Measurements from ENCODE around the gene THUMPD2.

Gene THUMPD2, protein sequence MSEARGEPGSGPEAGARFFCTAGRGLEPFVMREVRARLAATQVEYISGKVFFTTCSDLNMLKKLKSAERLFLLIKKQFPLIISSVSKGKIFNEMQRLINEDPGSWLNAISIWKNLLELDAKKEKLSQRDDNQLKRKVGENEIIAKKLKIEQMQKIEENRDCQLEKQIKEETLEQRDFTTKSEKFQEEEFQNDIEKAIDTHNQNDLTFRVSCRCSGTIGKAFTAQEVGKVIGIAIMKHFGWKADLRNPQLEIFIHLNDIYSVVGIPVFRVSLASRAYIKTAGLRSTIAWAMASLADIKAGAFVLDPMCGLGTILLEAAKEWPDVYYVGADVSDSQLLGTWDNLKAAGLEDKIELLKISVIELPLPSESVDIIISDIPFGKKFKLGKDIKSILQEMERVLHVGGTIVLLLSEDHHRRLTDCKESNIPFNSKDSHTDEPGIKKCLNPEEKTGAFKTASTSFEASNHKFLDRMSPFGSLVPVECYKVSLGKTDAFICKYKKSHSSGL

DNA sequence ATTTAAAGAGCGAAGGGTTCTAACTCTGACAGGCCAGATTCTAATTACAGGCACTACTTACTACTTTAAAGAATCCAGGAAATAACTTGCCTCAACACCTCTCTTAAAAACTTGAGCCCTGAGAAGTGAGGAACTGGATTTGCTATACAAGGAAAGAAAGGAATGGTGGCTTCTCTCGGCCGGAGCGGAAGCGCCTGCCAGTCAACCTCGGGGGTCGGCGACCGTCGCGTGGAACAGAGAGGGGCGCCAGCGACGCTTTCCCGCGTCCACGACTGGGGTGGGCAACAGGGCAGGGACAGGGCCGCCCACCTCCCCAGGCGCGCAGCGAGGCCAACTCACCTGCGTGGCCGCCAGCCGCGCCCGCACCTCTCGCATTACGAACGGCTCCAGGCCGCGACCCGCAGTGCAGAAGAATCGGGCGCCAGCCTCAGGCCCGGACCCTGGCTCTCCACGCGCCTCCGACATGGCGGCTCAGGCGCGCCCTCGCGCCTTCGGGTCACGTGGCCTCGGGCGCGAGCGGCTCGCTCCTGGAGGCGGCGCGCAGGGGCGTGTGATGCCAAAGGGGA is at the start of gene THUMPD2:
Gene THUMPD2 (minus strand): TSS at position 484 of the 566 bp plus-strand sequence. CDS start 19 bp downstream, at position 465.
- DNase-seq (ENCODE audit: low read depth) = peak; percentile 63
- H3K4me3 ChIP-seq (ENCODE audit: control insufficient read depth, low read depth, low read length) = peak within 1 kb of the TSS; percentile 82
- TF ChIP-seq, protein P1, sequence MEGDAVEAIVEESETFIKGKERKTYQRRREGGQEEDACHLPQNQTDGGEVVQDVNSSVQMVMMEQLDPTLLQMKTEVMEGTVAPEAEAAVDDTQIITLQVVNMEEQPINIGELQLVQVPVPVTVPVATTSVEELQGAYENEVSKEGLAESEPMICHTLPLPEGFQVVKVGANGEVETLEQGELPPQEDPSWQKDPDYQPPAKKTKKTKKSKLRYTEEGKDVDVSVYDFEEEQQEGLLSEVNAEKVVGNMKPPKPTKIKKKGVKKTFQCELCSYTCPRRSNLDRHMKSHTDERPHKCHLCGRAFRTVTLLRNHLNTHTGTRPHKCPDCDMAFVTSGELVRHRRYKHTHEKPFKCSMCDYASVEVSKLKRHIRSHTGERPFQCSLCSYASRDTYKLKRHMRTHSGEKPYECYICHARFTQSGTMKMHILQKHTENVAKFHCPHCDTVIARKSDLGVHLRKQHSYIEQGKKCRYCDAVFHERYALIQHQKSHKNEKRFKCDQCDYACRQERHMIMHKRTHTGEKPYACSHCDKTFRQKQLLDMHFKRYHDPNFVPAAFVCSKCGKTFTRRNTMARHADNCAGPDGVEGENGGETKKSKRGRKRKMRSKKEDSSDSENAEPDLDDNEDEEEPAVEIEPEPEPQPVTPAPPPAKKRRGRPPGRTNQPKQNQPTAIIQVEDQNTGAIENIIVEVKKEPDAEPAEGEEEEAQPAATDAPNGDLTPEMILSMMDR (conservative IDR thresholded peaks at IDR 0.05; ENCODE audit: control insufficient read depth, insufficient read depth, low read depth, low read length) = no peak

DNA sequence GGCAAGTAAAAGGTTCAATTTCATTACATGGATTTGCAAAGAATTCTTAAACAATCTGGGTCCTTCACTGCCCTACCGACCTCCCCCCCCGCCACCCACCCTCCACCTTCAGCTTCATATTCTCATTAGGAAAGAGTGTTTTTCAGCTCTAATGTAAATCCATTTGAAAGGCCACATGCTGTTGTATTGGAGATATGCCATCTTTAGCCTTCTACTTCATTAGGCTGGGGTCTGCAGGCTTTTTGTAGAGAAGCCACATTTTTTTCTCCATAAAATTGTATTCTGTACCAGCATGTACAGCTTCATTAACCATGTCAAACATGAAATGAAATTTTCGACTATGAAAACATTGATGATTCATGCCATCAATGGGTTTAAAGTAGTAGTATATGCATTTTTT is 42.8 kb upstream of the THUMPD2 start:
- no peak overlapping the region for H3K4me3 ChIP-seq (ENCODE audit: control insufficient read depth, low read depth, low read length)
- TF ChIP-seq, protein P1 (conservative IDR thresholded peaks at IDR 0.05; ENCODE audit: control insufficient read depth, insufficient read depth, low read depth, low read length) = no peak
- DNase-seq (ENCODE audit: low read depth) = no peak

DNA sequence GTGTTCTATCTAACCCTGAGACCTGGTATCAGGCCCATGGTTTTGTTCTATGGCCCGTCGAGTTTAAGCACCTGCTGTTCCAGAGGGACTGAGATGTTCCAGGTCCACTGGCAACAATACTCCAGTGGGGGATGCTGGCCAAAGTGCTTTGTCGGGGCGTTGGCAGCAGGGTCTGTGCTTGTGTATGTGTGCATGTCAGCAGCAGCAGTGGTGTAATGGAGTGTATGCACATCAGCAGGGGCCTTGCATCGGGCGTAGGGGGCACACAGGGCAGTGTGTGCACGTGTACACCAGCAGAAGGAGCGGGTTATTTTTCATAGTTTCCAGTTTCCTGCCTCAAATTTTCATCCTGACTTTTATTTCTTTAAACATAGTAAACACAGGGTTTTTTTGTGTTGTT is 37.8 kb upstream of the THUMPD2 start:
- H3K4me3 ChIP-seq (ENCODE audit: control insufficient read depth, low read depth, low read length) = no peak overlapping the region
- DNase-seq (ENCODE audit: low read depth) = no peak
- TF ChIP-seq, protein P1 (conservative IDR thresholded peaks at IDR 0.05; ENCODE audit: control insufficient read depth, insufficient read depth, low read depth, low read length) = no peak

DNA sequence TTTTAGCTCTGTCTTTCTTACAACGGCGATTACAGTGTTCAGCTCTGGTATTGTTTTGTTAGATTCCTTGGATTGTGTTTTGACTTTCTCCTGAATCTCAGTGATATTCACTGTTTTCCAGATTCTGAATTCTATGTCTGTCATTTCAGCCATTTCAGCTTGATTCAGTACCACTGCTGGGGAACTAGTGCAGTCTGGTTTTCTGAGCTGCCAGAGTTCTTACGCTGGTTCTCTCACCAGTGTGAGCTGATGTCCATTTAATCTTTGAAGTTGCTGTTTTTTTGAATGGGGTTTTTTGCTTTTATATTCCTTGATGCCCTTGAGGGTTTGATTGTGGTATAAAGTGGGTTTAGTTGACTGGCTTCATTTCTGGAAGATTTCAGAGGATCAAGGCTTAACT is 37.4 kb upstream of the THUMPD2 start:
- H3K4me3 ChIP-seq (ENCODE audit: control insufficient read depth, low read depth, low read length) = no peak overlapping the region
- TF ChIP-seq, protein P1 (conservative IDR thresholded peaks at IDR 0.05; ENCODE audit: control insufficient read depth, insufficient read depth, low read depth, low read length) = no peak
- no peak for DNase-seq (ENCODE audit: low read depth)

DNA sequence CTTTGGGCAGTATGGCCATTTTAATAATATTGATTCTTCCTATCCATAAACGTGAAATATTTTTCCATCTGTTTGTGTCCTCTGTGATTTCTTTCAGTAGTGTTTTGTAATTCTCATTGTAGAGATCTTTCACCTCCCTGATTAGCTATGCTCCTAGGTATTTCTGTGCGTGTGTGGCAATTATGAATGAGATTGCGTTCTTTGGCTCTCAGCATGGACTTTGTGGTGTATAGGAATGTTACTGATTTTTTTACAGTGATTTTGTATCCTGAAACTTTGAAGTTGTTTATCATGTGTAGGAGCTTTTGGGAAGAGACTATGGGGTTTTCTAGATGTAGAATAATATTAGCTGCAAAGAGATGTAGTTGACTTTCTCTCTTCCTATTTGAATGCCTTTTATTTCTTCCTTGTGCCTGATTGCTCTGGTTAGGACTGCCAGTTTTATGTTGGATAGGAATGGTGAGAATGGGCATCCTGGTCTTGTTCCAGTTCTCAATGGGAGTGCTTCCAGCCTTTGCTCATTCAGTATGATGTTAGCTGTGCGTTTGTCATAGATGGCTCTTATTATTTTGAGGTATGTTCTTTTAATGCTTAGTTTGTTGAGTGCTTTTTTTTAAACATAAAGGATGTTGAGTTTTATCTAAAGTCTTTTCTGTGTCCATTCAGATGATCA is 27.0 kb upstream of the THUMPD2 start:
- peak; percentile 39 for DNase-seq (ENCODE audit: low read depth)
- TF ChIP-seq, protein P1 (conservative IDR thresholded peaks at IDR 0.05; ENCODE audit: control insufficient read depth, insufficient read depth, low read depth, low read length) = no peak
- H3K4me3 ChIP-seq (ENCODE audit: control insufficient read depth, low read depth, low read length) = no peak overlapping the region

DNA sequence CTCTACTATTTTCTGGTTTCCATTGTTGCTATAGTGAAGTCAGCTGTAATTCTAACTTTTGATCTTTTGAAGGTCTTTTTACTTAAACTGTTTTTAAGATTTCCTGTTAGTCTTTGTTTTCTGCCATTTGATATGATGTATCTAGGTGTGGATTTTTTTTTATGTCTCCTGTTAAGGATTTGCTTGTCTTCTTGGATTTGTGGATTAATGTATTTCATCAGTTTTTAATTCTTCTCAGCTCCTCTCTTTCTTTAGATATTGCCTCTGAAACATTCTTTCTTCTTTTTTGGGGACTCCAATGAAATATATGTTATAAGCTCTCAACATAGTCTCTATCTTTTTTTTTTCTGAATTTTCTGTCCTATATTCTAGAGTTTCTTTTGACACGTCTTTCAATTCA is 24.8 kb upstream of the THUMPD2 start:
- no peak overlapping the region for H3K4me3 ChIP-seq (ENCODE audit: control insufficient read depth, low read depth, low read length)
- DNase-seq (ENCODE audit: low read depth) = no peak
- TF ChIP-seq, protein P1 (conservative IDR thresholded peaks at IDR 0.05; ENCODE audit: control insufficient read depth, insufficient read depth, low read depth, low read length) = no peak

Measured in fibroblast of mammary gland (primary cell).